Measurements from ENCODE around the gene MUC21.

DNA sequence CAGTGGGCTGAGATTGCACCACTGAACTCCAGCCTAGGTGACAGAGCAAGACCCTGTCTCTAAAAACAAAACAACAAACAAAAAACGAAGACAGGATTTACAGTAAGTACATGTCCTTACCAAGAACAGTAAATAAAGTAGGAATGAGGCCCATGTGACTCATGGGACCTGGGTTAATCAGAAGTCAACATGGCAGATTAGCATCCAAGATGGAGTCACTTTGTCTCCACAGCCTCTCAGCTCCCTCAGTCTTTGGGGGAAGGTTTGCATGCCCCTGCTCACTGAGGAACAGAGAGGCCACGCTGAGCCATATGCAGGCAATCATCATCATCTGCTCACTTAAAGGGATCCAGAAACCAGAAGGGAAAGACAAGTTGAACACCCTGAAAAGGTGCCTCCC lies 19.0 kb downstream of the MUC21 start:
- TF ChIP-seq, protein P1, sequence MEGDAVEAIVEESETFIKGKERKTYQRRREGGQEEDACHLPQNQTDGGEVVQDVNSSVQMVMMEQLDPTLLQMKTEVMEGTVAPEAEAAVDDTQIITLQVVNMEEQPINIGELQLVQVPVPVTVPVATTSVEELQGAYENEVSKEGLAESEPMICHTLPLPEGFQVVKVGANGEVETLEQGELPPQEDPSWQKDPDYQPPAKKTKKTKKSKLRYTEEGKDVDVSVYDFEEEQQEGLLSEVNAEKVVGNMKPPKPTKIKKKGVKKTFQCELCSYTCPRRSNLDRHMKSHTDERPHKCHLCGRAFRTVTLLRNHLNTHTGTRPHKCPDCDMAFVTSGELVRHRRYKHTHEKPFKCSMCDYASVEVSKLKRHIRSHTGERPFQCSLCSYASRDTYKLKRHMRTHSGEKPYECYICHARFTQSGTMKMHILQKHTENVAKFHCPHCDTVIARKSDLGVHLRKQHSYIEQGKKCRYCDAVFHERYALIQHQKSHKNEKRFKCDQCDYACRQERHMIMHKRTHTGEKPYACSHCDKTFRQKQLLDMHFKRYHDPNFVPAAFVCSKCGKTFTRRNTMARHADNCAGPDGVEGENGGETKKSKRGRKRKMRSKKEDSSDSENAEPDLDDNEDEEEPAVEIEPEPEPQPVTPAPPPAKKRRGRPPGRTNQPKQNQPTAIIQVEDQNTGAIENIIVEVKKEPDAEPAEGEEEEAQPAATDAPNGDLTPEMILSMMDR (IDR thresholded peaks at IDR 0.05; ENCODE audit: extremely low read depth in 1 of 2, insufficient read depth in 1 of 2, low read depth in 1 of 2, low read length in 2 of 2) = no peak
- no peak for TF ChIP-seq POLR2A (IDR thresholded peaks at IDR 0.05; ENCODE audit: low read depth, low read length)
- TF ChIP-seq POLR2AphosphoS5 (IDR thresholded peaks at IDR 0.05; ENCODE audit: insufficient read depth, low read depth, low read length) = no peak
- no peak for TF ChIP-seq MYC (IDR thresholded peaks at IDR 0.05; ENCODE audit: low read depth, low read length)
- no peak for TF ChIP-seq EZH2 (IDR thresholded peaks at IDR 0.05; ENCODE audit: borderline replicate concordance, low read depth, low read length, severe bottlenecking)

All from endothelial cell of umbilical vein (primary cell).